Measurements from ENCODE around the gene ANKRD6.

Gene ANKRD6

DNA sequence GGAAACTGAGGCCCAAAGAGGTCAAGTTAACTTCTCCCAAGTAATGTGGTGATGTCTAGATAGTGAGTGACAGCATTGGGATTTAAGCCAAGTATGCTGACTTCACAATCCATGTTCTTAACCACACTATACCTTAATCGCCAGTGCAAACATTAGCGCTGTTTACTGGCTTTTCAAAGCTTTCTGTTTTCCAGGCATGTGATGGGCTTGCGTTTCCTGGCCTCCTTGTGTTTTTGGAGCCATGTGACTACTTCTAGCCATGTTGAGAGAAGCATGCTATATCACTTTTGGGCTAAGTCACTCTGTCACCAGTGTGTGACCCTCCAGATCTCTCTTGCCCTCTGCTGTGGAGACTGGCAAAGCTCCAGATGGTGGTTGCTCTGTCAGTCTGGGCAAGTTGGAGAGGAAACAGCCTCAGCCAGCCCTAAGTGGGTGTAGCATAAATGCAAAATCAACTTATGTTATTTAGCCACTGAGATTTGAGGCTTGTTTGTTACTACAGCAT, 76.9 kb downstream of the ANKRD6 start:
- no peak for DNase-seq (ENCODE audit: low spot score)

DNA sequence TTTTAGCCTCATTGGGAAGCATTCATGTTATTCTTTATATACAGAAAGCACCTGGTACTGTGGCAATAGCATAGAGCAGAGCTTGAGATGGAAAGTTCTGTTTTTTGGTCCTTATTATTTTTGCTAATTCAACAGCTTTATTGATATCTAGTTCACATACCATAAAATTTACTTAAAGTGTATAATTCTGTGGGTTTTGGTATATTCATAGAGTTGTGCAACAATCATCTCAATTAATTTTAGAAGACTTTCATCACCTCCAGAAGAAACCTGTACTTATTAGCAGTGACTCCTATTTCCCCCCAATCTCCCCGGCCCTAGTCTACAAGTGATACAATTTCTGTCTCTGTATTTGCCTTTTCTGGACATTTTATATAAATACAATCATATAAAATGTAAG, 77.4 kb downstream of the ANKRD6 start:
- DNase-seq (ENCODE audit: low spot score), result no peak

DNA sequence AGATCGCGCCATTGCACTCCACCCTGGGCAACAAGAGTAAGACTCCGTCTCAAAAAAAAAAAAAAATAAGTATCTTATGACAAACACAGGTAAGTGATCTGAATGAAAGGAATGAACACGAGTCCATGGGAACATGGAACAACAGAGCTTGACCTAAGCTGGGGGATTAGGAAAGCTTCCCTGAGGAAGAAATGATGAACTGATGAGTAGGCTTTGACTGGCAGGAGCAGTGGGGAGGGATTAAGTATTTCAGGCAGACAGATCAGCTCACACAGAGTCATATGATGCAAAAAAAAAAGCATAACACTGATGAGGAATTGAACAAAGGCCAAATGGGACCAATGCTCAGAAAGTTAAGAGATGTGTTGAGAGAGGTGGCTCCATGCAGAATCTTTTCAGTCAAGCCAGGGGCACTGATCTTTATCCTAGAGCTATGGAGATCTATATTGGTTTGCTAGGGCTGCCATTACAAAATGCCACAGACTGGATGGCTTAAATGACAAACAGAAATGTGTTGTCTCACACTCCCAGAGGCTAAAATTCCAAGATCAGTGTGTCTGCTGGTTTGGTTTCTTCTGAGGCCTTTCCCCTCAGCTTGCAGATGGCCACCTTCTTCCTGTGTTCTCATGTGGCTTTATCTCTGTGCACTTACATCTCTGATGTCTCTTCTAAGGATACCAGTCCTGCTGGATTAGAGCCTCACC, 85.6 kb downstream of the ANKRD6 start:
- DNase-seq (ENCODE audit: low spot score), result no peak

DNA sequence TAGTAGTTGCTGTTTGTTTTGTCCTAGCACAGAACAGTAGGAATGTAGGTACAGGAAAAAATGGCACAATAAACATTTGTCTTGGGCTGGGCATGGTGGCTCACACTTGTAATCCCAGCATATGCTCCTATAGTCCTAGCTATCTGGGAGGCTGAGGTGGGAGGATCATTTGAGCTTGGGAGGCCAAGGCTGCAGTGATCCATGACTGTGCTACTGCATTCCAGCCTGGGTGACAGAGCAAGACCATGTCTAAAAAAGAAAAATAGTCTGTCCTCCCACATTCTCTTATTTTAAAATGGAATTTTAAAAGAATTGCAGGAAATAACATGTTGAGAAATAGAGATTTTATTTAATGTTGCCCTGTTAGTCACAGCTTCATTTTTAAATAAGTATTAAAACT, 87.8 kb downstream of the ANKRD6 start:
- DNase-seq (ENCODE audit: low spot score), result no peak

DNA sequence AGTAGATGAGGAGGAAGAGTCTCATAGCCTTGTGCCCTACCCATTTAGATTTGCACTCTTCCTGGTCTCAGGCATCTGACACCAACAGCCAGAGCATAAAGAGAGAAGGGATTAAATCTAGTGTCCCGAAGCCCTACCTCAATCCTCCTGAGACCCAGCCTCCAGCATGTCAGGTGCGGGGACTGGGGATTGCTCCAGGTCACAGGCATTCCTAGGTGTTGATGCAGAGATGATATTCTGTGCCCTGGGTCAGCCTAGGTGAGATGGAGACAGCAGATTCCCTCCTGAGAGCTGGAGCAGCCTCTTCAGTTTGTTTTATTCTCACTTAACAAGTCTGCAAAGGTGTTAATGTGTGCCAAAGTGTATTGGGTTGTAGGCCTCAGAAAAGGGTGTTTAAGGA, 89.8 kb downstream of the ANKRD6 start:
- DNase-seq (ENCODE audit: low spot score), result no peak

DNA sequence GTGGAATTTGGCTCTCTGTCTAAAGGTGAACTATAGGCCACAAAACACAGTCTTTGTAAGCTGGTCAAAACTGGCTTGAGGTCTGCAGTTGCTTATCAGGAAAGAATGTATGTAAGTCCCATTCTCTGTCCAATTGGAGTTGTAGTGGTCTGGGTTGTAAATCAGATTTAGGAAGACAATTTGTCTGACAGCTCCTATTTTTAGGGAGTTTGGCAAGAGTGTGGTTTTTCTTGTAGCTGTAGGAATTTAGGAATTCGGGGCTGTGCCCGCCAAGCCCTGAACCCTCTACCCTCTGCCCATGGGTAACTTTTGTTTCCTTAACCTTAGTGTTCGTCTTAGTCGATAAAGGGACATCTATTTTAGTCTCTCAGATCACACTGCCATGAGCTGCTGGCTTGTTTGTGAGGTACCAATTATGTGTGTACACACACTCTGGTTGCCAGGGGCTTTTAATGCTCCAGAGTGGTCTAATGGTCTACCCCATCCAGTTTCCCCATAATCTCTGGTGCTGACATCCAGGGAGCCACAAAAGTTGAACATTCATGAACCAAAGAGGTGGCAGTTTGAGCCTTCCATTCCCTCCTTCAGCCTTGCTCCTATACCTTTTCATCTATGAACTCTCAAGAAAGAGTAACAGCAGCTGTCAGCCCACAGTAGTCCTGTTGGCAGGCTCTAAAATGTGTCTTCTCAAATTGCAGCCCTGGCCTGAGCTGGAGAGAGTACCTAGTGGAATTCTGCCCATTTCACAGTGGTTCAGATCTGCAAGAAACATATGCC, 93.0 kb downstream of the ANKRD6 start:
- no peak for DNase-seq (ENCODE audit: low spot score)

DNA sequence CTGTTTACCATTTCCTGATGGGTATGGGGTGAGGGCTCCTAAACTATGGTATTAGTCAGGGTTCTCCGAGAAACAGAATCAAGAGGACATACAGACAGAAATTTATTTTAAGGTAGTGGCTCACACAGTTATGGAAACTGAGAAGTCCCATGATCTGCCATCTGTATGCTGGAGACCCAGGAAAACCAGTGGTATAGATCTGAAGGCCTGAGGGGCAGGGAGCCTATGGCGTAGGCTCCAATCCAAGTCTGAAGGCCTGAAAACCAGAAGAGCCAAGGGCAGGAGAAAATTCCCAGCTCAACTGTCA, 93.6 kb downstream of the ANKRD6 start:
- DNase-seq (ENCODE audit: low spot score), result no peak

DNA sequence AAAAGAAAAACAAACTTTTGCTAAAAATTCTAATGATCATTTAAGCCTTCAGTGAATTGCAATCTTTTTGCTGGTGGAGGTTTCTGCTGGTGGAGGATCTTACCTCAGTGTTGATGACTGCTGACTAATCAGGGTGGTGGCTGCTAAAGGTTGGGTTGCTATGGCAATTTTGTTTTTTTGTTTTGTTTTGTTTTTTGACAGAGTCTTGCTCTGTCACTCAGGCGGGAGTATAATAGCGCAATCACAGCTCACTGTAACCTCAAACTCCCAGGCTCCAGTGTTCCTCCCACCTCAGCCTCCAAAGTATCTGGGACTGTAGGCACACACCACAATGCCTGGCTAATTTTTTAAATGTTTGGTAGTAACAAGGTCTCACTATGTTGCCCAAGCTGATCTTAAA, 94.7 kb downstream of the ANKRD6 start:
- no peak for DNase-seq (ENCODE audit: low spot score)

DNA sequence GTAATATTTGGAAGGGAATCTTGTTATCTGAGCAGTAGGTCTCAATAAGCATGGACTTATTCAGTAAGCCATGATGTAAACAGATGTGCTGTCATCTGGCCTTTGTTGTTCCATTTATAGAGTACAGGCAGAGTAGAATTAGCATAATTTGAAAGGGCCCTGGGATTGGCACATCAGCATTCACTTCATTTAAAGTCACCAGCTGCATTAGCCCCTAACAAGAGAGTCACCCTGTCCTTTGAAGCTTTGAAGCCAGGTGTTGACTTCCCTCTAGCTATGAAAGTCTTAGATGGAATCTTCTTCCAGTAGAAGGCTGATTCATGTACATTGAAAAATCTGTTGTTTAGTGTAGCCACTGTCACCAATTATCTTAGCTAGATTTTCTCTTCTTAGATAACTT, 95.9 kb downstream of the ANKRD6 start:
- no peak for DNase-seq (ENCODE audit: low spot score)

DNA sequence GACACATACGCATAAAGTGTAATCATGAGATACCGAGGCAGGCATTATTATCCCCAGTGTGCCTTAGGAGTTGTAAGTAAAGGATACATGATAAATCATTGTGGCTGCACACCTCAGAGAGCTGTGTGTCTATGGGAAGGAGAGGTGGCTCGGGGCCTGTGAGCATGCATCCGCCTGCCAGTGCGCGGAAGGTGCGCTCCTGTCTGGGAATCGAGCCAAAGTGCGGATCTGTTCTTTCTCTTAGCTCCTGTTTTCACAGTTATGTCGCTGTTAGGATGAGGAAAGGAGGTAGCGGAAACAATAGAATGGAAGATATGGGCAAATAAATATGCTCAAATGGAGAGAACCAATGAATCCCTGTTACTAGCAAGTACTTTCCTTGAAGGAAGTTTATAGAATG, 98.0 kb downstream of the ANKRD6 start:
- DNase-seq (ENCODE audit: low spot score), result no peak

DNA sequence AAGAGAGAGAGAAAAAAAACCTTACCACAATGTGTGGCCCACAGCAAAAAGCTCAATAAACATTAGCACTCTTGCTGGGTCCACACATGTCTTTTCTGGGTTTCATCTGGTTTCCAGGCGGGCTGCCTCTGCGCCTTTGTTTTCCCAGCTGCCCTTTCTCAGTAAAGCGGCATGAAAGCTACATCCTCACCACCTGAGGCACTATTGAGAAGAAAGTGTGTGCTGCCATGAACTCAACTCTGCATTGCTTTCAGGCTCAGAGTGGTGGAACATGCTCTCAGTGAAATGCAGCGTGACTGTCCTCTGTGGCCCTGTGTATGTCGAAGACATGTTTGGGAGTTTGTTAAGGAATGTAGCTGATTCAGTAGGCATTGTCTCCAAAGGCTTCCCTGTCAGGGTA, 103.3 kb downstream of the ANKRD6 start:
- DNase-seq (ENCODE audit: low spot score), result no peak

DNA sequence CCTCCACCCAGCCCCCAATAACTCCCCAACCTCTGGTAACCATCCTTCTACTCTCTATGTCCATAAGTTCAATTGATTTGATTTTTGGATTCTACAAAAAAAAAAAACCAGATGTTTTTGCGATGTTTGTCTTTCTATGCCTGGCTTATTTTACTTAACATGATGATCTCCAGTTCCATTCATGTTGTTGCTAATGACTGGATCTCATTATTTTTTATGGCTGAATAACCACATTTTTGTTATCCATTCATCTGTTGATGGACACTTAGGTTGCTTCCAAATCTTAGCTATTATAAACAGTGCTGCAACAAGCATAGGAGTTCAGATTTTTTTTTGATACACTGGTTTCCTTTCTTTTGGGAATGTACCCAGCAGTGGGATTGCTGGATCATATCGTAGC, 106.8 kb downstream of the ANKRD6 start:
- DNase-seq (ENCODE audit: low spot score), result no peak

DNA sequence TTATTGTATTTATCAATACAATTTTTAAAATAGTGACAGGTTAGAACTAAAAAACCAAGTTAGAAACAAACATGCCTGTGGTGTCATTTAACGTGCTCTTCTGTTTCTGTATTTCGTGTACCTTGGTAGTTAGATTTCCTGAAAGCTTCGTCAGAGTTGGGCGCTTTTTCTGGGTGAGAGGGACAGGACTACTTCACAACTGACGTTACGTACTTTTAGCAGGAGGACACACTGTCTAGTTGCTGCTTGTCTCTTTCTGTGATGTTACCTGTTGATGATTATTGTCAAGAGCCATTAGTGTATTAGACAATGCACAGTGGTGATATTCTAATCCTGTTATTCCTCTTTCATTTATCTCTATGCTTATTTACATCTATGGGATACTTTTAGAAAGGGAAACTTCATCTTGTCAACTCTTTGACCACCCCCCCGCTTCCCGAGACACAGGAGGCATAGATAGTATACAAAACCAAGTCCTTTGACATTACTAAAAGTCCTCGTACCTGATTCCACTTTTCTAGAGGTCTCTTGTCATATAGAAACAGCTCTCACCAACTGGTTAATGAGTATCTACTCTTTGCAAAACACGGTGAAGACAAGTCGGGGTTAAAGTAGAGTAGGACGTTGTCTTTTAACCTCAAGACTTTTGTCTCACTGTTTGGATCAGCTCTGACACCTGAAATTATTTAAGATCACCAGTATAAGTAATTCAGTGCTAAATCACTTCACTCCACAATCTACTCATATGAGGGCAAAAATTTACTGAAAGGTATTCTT, 109.3 kb downstream of the ANKRD6 start:
- DNase-seq (ENCODE audit: low spot score), result no peak

DNA sequence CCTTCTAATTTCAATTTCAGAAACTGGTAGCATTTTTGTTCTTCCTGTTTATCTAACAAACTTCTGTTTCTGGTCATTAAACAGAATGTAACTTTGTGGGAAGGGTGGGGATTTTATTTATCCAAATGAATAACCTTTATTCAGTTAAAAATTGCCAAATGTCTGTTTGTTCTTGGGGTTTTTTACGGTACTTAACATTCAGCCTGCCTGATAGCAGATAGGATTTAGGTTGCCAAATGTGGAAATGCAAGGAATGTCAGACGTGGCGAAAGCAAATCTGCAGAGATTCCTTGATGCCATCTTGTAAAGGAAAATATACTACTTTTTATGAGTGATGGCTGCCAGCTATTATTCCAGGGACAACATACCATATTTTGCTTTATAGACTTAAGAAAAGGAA, 109.9 kb downstream of the ANKRD6 start:
- DNase-seq (ENCODE audit: low spot score), result no peak

DNA sequence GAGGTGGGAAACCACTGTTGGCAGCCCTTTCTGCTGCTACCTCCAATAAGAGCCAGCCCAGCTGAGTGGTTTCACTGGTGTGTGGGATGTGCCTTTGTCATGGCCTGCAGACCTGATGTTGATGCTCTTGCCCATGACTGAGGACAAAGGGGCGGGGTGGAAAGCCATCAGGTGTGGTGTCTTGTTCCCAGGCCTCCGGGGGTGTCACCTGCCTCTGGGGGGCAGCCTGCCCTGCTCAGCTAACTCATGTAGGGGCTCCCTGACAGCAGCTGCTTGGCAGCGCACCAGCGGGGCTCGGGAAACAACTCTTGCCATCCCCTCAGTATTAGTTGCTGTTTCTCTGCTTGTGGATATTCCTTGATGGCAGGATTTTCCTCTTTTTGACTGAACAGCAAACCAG, 114.3 kb downstream of the ANKRD6 start:
- no peak for DNase-seq (ENCODE audit: low spot score)

DNA sequence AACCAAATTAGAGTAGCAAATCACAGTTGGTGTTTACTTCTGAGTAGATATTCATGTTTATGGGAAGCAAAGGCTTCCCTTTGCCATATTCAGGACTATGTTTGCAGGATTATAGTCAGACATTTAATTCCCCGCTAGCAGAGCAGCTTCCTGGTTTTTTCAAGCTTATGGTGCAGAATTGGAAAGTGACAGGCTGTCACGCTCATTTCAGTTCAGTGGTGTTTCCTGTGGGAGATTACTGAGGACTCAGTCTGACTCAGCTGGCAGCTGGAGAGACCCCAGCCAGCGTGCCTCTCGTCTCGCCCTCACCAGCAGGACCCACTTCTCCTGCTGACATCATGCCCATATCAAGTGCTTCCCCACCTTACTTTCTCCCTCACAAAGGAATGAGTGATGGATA, 120.5 kb downstream of the ANKRD6 start:
- DNase-seq (ENCODE audit: low spot score), result no peak

DNA sequence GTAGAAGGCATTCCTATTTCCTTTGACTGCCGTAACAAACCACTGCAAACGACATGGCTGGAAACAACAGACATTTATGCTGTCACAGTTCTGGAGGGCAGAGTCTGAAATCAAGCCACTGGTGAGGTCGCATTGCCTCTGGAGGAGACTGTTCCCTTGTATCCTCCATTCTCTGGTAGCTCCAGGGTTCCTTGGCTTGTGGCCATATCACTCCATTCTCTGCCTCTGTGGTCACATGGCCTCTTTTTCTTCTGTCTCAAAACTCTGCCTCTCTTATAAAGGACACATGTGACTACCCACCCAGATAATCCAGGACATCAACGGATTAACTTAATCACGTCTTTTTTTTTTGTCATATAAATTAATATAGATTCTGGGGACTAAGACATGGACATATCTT, 121.2 kb downstream of the ANKRD6 start:
- DNase-seq (ENCODE audit: low spot score), result no peak

DNA sequence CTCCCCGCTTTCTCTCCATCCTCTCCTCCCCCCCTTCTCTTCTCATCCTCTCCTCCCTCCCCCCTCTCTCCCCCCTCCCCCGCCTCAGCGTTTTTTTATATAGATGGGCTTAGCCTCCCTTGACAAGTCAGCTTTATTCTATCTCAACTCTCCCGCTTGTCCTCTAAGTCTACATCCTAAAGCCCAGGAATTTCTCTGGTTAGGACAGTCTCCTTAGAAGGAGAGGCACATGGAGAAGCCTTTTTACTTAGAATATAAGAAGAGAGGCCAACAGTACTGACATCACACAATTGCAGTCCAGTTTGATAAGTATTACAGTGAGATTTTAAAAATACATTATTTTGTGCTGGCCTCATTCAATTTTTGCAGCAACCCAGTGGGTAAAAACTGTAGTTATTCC, 122.1 kb downstream of the ANKRD6 start:
- DNase-seq (ENCODE audit: low spot score), result no peak

DNA sequence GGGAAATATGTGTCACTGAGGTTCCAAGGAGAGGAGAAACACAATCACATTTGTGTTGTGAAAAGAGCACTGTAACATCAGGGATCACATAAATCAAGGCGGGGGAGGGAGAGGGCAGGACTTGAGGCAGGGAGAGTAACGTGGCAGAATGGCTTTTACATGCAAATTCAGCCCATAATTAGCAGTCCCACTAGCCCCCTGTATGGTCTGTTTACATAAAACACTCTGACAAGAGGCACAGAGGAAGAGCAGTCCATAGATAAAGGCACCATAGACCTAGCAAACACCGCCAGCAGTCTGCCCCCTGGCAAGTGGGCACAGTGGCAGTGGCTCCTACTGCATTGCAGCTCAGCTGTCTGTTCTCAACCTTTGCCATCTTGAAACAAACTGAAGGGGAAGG, 122.9 kb downstream of the ANKRD6 start:
- no peak for DNase-seq (ENCODE audit: low spot score)

DNA sequence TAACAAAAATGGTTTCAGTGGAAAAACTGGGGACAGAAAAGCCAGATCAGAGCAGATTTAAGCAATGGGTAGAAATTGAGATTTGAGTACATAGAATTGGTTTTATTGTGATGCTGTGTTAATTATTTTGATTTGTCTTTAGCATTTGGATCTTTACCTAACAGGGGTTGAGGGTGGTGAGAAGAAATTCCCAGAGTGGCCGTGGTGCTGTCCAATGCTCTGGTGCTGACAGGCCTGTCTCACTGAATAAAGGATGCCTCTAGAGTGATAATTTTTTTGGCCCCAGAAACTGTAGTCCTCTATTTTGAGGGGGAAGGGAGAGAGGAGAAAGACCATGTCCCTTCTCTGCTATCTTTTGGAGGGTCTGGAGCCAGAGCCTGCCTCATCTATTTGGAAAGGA, 126.5 kb downstream of the ANKRD6 start:
- no peak for DNase-seq (ENCODE audit: low spot score)

DNA sequence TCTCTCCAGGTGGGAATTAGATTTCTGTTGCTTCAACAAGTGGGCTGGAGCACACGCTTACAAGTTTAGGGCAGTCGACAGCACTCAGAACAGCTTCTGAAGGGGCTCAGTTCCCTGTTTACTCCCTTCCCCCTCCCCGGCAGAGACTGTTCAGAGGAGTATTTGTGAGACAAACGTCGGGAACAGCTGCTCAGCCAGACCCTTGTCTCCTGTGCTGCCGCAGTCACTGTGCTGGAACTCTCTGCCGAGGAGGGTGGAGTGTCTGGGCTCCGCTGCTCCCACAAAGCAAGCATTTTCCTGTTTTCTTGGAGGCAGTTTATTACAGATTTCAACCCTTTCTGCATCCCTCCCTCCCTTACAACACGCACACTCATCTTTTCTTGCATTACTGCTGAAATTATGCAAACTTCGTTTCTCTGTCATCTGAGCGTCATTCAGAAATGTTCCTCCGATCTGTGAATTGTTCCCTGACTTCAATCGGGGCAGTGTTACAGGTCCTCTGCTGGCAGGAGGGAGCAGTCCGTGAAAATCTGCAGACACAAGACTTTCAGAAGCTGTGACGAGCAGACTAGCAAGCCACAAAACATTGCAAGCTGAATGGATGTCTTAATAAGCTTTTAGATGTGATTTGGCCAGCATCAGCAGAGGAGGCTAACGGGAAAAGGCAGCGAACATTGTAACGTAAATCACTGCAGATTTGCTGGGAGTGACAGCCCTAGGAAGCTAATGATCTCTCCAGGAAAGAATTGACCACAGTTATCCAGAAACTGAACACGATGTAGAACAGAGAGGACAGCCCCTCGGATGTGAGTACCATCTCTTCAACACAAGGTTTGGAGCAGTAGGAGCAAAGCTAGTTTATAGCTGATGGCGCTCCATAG, 129.4 kb downstream of the ANKRD6 start:
- no peak for DNase-seq (ENCODE audit: low spot score)

DNA sequence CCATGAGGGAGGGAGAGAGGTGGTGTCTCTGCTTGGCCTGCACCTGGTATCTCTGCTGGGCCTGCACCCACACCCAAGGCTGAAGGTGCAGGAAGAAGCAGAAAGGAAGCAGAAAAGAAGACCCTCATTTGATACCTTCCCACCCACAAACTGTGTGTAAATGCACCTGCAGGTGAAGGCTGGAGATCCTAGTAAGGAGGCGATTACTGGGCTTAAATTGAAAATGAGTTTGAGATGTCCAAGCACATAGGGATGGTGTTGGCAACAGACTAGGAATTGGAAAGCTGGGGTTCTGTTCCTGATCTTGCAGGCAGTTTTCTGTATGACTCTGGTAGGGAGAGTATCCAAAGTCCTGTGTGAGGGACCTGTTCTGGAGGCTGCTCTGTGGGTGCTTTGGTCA, 130.9 kb downstream of the ANKRD6 start:
- DNase-seq (ENCODE audit: low spot score), result no peak

Measured in HuH-7.5 (cell line).